H9 (cell line): ENCODE results near the gene SLC22A17. TPM values are rescaled to one million over a fixed set of nuclear protein-coding genes. Genes with fewer than 3 reads are reported as not detected.

Experiments
- DNase-seq: peaks from one replicate; pipeline ENCODE4 v3.0.0-alpha.2; 2017
- H2AFZ ChIP-seq: one replicate; pipeline ENCODE4 v1.6.1; 2013; ENCODE audit warnings: mild to moderate bottlenecking, low read length, control low read depth, moderate library complexity
- H2AK5ac ChIP-seq: 2 replicates; pipeline ENCODE4 v1.6.1; 2013; ENCODE audit warnings: low read length, control low read depth, mixed read lengths; ENCODE audit not compliant: insufficient read length
- H2BK120ac ChIP-seq: one replicate; pipeline ENCODE4 v1.6.1; 2013; ENCODE audit warnings: low read depth, mild to moderate bottlenecking, low read length, control low read depth, inconsistent platforms; ENCODE audit not compliant: poor library complexity, severe bottlenecking
- H2BK12ac ChIP-seq: 2 replicates; pipeline ENCODE4 v1.6.1; 2013; ENCODE audit warnings: low read length, control low read depth, mixed read lengths, low read depth; ENCODE audit not compliant: insufficient read length
- H2BK15ac ChIP-seq: 2 replicates; pipeline ENCODE4 v1.6.1; 2013; ENCODE audit warnings: low read depth, low read length, control low read depth
- H2BK20ac ChIP-seq: one replicate; pipeline ENCODE4 v1.6.1; 2013; ENCODE audit warnings: low read depth, mild to moderate bottlenecking, low read length, control low read depth, inconsistent platforms; ENCODE audit not compliant: poor library complexity, severe bottlenecking
- H2BK5ac ChIP-seq: 2 replicates; pipeline ENCODE4 v1.6.1; 2013; ENCODE audit warnings: low read length, control low read depth, mixed read lengths; ENCODE audit not compliant: insufficient read length
- H3K14ac ChIP-seq: 2 replicates; pipeline ENCODE4 v1.6.1; 2013; ENCODE audit warnings: low read length, control low read depth; ENCODE audit not compliant: insufficient read depth
- H3K18ac ChIP-seq: 2 replicates; pipeline ENCODE4 v1.6.1; 2013; ENCODE audit warnings: low read depth, mild to moderate bottlenecking, mixed read lengths, low read length, control low read depth; ENCODE audit not compliant: insufficient read length
- H3K23ac ChIP-seq: 2 replicates; pipeline ENCODE4 v1.6.1; 2013; ENCODE audit warnings: low read length, control low read depth, mixed read lengths, low read depth; ENCODE audit not compliant: insufficient read length
- H3K23me2 ChIP-seq: 2 replicates; pipeline ENCODE4 v1.6.1; 2013; ENCODE audit warnings: low read depth, mild to moderate bottlenecking, mixed read lengths, low read length, control low read depth; ENCODE audit not compliant: insufficient read length, poor library complexity, severe bottlenecking
- H3K27ac ChIP-seq: 2 replicates; pipeline ENCODE4 v1.5.1; 2013; ENCODE audit warnings: low read length, control low read depth, mixed read lengths, low read depth; ENCODE audit not compliant: insufficient read length
- H3K27me3 ChIP-seq: 2 replicates; pipeline ENCODE4 v1.6.1; 2013; ENCODE audit warnings: low read length, control low read depth, inconsistent platforms; ENCODE audit not compliant: insufficient read depth
- H3K4ac ChIP-seq: 2 replicates; pipeline ENCODE4 v1.6.1; 2013; ENCODE audit warnings: low read depth, mild to moderate bottlenecking, control low read depth, inconsistent platforms, low read length, moderate library complexity
- H3K4me1 ChIP-seq: 2 replicates; pipeline ENCODE4 v1.6.1; 2013; ENCODE audit warnings: low read length, control low read depth, inconsistent platforms; ENCODE audit not compliant: insufficient read depth
- H3K4me2 ChIP-seq: 2 replicates; pipeline ENCODE4 v1.6.1; 2013; ENCODE audit warnings: low read length, control low read depth, mixed read lengths; ENCODE audit not compliant: insufficient read length, insufficient read depth
- H3K56ac ChIP-seq: 2 replicates; pipeline ENCODE4 v1.6.1; 2013; ENCODE audit warnings: low read depth, mild to moderate bottlenecking, mixed read lengths, low read length, control low read depth; ENCODE audit not compliant: insufficient read length
- H3K79me1 ChIP-seq: 2 replicates; pipeline ENCODE4 v1.6.1; 2013; ENCODE audit warnings: low read depth, mild to moderate bottlenecking, moderate library complexity, low read length, control low read depth, inconsistent platforms; ENCODE audit not compliant: insufficient read depth, poor library complexity, severe bottlenecking
- H3K79me2 ChIP-seq: 2 replicates; pipeline ENCODE4 v1.6.1; 2013; ENCODE audit warnings: low read length, control low read depth, inconsistent platforms; ENCODE audit not compliant: insufficient read depth
- H3K9ac ChIP-seq: 2 replicates; pipeline ENCODE4 v1.6.1; 2013; ENCODE audit warnings: low read length, control low read depth, mixed read lengths; ENCODE audit not compliant: insufficient read length; ENCODE audit errors: extremely low read depth
- H3K9me3 ChIP-seq: one replicate; pipeline ENCODE4 v1.6.1; 2013; ENCODE audit warnings: low read depth, low read length, inconsistent platforms; ENCODE audit not compliant: control insufficient read depth
- H3T11ph ChIP-seq: one replicate; pipeline ENCODE4 v1.6.1; 2013; ENCODE audit warnings: mild to moderate bottlenecking, low read length, control low read depth, inconsistent platforms
- H4K20me1 ChIP-seq: one replicate; pipeline ENCODE4 v1.6.1; 2013; ENCODE audit not compliant: control insufficient read depth, insufficient read length, insufficient read depth
- H4K5ac ChIP-seq: 2 replicates; pipeline ENCODE4 v1.6.1; 2013; ENCODE audit warnings: low read depth, mild to moderate bottlenecking, mixed read lengths, low read length, control low read depth; ENCODE audit not compliant: insufficient read length
- H4K8ac ChIP-seq: replicated peaks from 2 replicates; pipeline ENCODE4 v1.6.1; 2013; ENCODE audit warnings: low read length, control low read depth, mixed read lengths, low read depth; ENCODE audit not compliant: insufficient read length
- H4K91ac ChIP-seq: 2 replicates; pipeline ENCODE4 v1.6.1; 2013; ENCODE audit warnings: low read depth, mild to moderate bottlenecking, moderate library complexity, mixed read lengths, low read length, control low read depth; ENCODE audit not compliant: insufficient read length
- H3K27ac Mint-ChIP-seq, 3 experiments: 2 replicates in 2 of 3; 3 replicates in 1 of 3; pipeline ENCODE4 v1.8.0; 2020 to 2021; ENCODE audit warnings: mixed read lengths in 3 of 3, mild to moderate bottlenecking in 1 of 3, moderate library complexity in 1 of 3
- H3K27me3 Mint-ChIP-seq: 2 replicates; pipeline ENCODE4 v1.8.0; 2021; ENCODE audit warnings: low read depth, mild to moderate bottlenecking, moderate library complexity, mixed read lengths
- H3K36me3 Mint-ChIP-seq, 3 experiments: 2 replicates in 2 of 3; 3 replicates in 1 of 3; pipeline ENCODE4 v1.8.0; 2020 to 2021; ENCODE audit warnings: low read depth in 3 of 3, mixed read lengths in 3 of 3; ENCODE audit not compliant: insufficient read depth in 1 of 3
- H3K4me1 Mint-ChIP-seq, 2 experiments: 2 replicates each; pipeline ENCODE4 v1.8.0; 2020; ENCODE audit warnings: mixed read lengths in 2 of 2
- H3K4me3 Mint-ChIP-seq, 2 experiments: 2 replicates in 1 of 2; 3 replicates in 1 of 2; pipeline ENCODE4 v1.8.0; 2020 to 2021; ENCODE audit warnings: mild to moderate bottlenecking in 2 of 2, mixed read lengths in 2 of 2, moderate library complexity in 1 of 2
- H3K9me3 Mint-ChIP-seq, 2 experiments: 2 replicates in 1 of 2; 3 replicates in 1 of 2; pipeline ENCODE4 v1.8.0; 2020; ENCODE audit warnings: mild to moderate bottlenecking in 2 of 2, mixed read lengths in 2 of 2, moderate library complexity in 1 of 2
- CTCF ChIP-seq: fragments of 200-600 bp; sonication (generic); conservative IDR thresholded peaks from 3 replicates; pipeline ENCODE4 v1.8.0; 2021; ENCODE audit warnings: antibody characterized with exemption, mild to moderate bottlenecking
- WGBS: extraction: QIAGEN DNeasy Blood & Tissue Kit; methylation state at CpG from one replicate; pipeline ENCODE4 v1.1.7; 2013; ENCODE audit warnings: missing lambda C conversion rate, low lambda C conversion rate, mixed read lengths; ENCODE audit not compliant: insufficient read length; ENCODE audit errors: extremely low coverage; 5-methylcytosine and 5-hydroxymethylcytosine counted together
- total RNA-seq: library from RNA; stranded (reverse); gene quantifications from 2 replicates; pipeline ENCODE4 v1.2.1, GENCODE V29; 2021

SLC22A17 gene
- total RNA-seq, 1 experiment from 2014 or later, result 33.0 TPM

- Histone ChIP-seq H3K27ac (no peak overlapping the region), H2BK12ac (no peak overlapping the region), H2BK120ac (no peak overlapping the region), H3K9ac (no peak overlapping the region), H3K79me1 (no peaks in the 10 kb centered on the region), H3K4ac (no peak overlapping the region), H3K79me2 (no peaks in the 10 kb centered on the region), H3K23me2 (peaks cover 4% of the 10 kb centered on the region), H4K5ac (no peak overlapping the region), H2AFZ (no peak overlapping the region), H3T11ph (no peak overlapping the region), H3K27me3 (no peaks in the 10 kb centered on the region; the same call in 1 of the 2 replicates), H2BK20ac (no peak overlapping the region), H2BK15ac (no peak overlapping the region), H3K23ac (no peak overlapping the region), H3K9me3 (no peaks in the 10 kb centered on the region), H2BK5ac (no peak overlapping the region), H3K14ac (no peak overlapping the region), H3K4me1 (0 out of 2 replicates have a peak, but pooled peaks cover 2% of the 10 kb centered on the region), H3K18ac (no peak overlapping the region), H4K20me1 (no peaks in the 10 kb centered on the region), H4K91ac (no peak overlapping the region), H3K4me2 (no peak overlapping the region), H2AK5ac (no peak overlapping the region), H4K8ac (no peak overlapping the region), H3K56ac (no peak overlapping the region)
- Mint-ChIP-seq H3K36me3 (peaks cover 15 to 42% (median 35%) of the 10 kb centered on the region in 3 experiments), H3K4me3 (no peak overlapping the region), H3K4me1 (peaks cover 11 to 13% of the 10 kb centered on the region in 2 experiments), H3K9me3 (no peaks in the 10 kb centered on the region), H3K27me3 (peaks cover 23% of the 10 kb centered on the region), H3K27ac (no peak overlapping the region; a peak in 1 of 7 replicates)
- DNase-seq, result peak; percentile 13
- TF ChIP-seq CTCF, result no peak
- no CpG with 5 or more reads among the region's 4 CpGs for WGBS
These were observed 4.0 kb upstream of the SLC22A17 start for GRCh38 chr14:23356662-23357061.
